ENCODE data around the gene FAM20A.
"Not testable (repeated sequence)": the region's sequence is repeated elsewhere in the genome, so short reads cannot be mapped to it uniquely, and the experiment has no call there.

FAM20A gene

DNA sequence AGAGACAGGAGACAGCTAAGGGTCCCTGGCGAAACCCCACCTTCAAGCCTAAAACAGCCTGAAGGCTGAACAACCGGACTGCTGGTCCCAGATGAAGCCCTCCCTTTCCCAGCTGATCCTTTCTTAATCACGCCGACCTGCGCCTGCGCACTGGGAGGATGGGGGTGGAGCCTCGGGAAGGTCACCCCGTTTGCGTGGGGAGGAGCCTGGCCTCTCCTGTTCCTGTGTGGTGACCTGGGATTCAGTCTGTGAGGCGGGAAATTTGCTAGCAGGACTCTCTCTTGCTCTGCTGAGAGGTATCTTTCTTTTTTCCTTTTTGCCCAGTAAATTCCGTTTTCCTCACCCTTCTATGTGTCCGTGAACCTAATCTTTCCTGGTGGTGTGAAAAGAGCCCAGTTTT lies 9.6 kb downstream of the FAM20A start:
- in situ Hi-C loops (cut with MboI; ENCODE audit: low sequenced_read_pairs): no loop called here

DNA sequence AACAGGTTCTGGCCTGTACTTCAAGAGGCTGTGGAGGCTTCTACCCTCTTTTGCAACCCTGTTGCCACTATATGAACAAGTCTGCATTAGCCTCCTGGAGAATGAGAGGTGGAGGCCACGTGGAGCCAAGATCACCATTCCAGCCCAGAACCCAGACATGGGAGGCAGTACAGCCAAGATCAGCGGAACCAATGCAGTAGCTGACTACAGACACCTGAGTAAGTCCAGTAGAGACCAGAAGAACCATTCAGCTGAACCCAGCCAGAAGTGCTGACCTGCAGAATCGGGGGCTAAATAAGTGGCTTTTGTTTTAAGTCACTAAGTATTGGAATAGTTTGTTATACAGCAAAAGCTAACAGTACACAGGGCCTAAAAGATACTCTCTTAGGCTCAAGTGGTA lies 12.1 kb downstream of the FAM20A start:
- in situ Hi-C loops (cut with MboI; ENCODE audit: low sequenced_read_pairs): no loop called here

DNA sequence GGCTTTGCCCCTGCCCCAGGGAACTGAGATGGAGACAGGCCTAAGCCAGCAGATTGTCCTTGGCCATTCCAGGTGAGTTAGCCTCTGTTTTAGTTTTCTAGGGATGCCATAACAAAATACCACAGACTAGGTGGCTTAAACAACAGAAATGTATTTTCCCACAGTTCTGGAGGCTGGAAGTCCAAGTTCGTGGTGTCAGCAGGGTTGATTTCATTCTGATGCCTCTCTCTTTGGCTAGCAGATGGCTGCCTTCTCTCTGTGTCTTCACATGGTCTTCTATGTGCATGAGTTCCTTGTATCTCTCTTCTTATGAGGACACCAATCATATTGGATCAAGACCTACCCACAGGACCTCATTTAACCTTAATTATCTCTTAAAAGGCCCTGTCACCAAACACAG lies 12.8 kb downstream of the FAM20A start:
- in situ Hi-C loops (cut with MboI; ENCODE audit: low sequenced_read_pairs): no loop called here

DNA sequence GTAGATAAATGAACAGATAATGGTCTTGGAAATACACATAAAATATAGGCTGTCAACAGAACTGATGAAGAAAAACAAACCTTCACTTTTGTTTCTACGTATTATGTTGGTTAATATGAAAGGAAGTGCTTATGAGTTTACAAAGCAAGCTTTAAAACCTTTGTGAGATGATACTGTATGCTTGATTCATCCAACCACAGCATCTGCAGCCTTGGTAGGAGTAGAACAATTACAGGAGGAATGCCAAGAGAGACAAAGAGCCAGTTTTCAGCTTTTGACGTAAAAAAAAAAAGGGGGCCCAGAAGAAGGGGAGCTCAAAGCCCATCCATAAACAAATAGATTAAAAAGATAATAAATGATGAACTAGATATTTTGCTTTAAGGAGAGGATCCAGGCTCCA lies 13.3 kb downstream of the FAM20A start:
- in situ Hi-C loops (cut with MboI; ENCODE audit: low sequenced_read_pairs): no loop called here

DNA sequence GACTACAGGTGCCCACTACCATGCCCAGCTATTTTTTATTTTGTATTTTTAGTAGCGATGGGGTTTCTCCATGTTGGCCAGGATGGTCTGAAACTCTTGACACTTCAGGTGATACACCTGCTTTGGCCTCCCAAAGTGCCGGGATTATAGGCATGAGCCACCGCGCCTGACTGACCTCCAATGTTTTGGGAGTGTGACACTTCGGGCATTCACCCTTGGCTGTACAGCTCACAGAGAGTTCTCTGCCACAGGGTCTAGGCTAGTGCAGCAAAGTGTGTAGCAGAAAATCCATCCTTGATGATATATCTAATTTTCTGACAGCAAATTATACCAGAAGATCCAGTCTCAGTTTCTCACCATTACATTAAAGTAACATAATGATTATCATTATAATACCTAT lies 14.1 kb downstream of the FAM20A start:
- in situ Hi-C loops (cut with MboI; ENCODE audit: low sequenced_read_pairs): no loop called here

DNA sequence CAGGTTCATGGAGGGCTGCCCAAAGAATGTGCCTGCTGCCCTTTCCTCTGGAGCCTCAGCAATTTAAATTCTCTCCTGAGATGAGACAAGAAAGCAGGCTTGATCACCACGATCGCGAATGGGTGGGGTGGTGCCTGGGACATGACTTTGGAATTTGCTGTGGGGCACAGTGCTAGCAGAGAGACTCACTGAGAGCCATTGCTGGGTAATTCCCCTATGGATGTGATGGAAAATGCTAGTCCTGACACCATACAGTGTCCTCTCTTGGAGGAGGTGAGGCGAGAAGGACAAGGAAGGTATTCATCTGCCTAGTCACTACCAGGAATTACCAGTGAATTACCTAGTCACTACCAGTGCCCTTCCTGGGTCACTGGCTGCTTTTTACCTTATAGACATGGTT lies 15.5 kb downstream of the FAM20A start:
- in situ Hi-C loops (cut with MboI; ENCODE audit: low sequenced_read_pairs): no loop called here

DNA sequence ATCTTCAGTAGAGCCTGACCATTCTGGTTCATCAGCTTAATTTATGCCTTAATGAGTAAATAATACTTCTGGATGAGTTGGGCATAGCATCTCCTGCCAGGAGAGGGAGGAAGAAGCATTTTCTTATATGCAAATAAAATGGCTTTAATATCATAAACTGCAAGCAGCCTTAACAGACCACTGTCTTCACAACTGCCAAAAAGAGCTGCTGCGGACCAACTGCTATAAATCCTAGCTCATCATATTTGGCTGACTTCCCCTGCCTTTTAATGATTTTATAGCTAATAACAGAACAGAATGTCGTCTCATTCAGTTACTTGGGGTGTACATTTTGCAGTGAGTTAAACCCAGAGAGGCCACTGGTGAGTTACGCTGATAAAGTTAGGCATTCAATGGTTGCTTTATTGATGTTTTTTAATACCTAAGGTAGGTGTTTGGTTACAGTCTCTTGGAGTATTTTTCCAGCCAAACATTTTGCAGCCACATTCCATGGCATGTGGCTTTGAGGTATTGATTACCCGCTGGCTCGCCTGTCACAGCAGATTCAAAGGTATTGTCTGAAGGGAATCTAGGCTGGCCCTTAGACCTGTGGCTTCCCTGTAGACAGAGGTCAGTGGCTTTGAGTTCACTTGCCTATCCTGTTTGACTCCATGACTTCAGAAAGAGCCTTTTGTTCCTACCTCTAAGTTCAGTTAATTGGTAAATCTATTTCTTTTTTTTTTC lies 16.4 kb downstream of the FAM20A start:
- in situ Hi-C loops (cut with MboI; ENCODE audit: low sequenced_read_pairs): no loop called here

DNA sequence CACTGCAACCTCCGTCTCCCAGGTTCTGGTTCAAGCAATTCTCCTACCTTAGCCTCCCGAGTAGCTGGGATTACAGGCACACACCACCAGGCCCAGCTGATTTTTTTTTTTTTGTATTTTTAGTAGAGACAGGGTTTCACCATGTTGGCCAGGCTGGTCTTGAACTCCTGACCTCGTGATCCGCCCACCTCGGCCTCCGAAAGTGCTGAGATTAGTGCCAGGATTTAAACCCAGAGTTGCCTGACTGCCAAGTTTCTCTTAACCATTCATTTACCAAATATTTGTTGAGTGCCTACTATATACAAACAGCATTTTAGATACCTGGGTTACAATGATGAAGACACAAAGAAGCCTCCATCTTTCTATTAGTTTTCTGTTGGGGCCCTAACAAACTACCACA lies 18.3 kb downstream of the FAM20A start:
- in situ Hi-C loops (cut with MboI; ENCODE audit: low sequenced_read_pairs): not testable (repeated sequence)

DNA sequence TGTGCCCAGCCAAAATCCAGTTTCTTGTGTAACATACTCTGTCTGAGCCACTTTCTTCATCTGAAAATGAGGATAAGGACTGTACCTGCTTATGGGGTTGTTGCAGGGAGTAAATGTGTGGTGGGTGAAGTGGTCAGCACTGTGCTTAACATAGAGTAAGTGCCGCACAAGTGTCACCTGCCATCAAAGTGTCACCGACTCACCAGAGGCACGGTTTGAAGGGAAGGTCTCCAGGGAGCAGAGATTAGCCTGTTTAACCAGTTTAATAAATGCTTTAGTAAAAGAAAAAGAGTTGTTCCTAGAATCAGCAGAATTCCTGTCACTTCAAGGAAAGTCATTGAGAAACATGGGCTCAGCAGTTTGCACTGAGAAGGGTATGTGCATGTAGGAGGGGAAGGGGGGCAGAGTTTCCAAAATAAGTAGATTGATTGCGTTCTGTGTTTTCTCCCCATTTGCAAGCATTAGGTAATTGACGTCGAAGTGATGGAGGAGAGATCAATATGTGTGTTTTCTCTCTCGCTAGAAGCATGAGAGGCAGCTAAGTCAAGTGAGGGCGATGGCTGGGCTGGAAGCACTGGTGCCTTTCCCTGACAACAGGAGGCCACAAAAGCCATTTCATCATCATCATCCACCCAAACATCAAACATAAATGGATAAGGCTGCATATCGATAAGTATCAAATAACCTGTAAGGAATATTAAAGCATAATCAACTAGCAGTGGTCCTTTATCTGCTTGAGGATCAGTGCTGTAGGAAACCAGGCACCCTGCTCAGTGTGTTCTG lies 19.1 kb downstream of the FAM20A start:
- in situ Hi-C loops (cut with MboI; ENCODE audit: low sequenced_read_pairs): no loop called here

DNA sequence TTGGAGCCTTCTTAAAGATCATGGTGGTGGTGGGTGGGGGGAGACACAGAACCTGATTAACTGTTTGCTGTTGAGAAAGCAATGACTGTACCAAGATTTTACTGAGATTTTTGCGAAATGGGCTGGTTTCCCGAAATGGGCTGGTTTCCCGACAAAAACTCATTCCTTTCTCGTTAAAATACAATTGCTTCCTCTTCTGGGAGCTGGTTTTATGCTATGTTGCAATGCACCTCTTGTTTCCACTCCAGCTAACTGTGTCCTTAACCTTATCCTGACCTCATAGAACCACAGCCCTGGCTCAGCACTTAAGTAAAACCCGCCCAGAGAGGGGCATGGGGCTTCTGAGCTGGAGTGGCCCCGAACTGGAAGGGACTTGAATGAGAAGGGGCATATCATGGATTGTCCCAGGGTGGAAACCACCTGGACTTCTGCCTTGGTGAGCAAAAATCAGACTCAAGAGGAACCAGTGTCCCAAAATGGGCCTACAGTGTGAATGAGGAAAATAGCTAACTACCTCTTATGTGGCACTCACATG lies 20.9 kb downstream of the FAM20A start:
- in situ Hi-C loops (cut with MboI; ENCODE audit: low sequenced_read_pairs): no loop called here

DNA sequence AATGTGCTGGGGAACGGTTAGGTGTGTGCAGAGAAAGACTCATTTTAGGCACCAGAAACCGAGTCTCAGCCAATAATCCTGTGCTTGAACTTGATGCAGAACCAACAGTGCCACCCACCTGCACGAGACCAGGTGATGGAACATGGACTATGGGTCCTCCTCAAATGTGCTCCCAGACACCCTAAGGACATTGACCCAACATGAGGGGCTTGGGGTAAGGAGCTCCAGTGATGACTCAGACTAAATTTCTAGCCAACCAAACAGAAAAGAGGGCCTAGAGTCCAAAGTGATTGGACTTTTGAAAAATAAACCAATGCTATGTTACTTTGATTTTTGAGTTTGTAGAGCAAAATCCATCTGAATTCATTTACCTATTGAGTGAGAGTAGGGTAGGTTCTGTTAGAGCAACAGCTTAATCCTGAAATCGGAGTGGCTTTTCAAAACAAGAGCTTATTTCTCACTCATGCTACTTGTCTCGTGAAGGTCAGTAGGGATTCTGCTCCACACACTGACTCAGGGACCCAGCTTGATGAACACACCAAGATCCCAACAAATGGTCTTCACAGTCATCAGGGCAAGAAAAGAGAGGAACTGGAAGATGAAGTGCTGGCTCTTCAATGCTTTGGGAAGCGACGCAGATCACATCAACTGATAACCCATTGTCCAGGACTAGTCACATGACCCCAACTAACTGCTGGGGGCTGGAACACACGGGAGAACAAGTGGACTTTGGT lies 21.8 kb downstream of the FAM20A start:
- in situ Hi-C loops (cut with MboI; ENCODE audit: low sequenced_read_pairs): no loop called here

DNA sequence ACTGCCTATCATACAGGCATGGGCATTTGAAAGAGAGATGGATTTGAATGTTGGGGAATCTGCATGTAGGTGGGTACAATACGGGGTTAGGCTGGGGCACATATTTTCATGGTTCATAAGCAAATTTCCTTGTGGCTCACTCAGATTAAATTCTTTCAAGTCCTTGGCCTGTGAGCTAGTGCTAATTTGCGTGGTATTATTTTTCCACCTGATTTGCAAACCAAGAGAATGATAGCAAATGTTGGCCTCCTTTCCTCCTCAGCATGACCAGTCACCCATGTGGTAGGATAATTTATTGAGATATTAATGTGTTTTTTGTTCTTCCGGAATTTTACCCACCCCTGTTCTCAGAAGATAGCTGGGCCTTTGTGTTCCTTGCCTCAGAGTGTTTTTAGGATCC lies 22.9 kb downstream of the FAM20A start:
- in situ Hi-C loops (cut with MboI; ENCODE audit: low sequenced_read_pairs): no loop called here

DNA sequence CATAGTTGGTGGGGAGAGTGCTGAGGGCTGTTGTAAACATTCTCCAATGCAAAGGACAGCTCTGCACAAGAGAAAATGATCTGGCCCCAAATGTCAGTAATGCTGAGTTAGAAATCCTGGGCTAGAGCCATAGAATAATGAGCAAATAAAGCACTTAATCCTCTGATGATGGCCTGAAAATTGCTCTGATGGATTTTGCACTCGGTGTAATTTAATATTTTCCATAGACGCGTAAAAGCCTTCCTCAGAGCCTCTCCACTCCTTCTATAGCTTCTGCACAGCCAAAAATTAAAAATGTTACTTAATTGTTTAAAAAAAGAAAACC lies 23.7 kb downstream of the FAM20A start:
- in situ Hi-C loops (cut with MboI; ENCODE audit: low sequenced_read_pairs): no loop called here

DNA sequence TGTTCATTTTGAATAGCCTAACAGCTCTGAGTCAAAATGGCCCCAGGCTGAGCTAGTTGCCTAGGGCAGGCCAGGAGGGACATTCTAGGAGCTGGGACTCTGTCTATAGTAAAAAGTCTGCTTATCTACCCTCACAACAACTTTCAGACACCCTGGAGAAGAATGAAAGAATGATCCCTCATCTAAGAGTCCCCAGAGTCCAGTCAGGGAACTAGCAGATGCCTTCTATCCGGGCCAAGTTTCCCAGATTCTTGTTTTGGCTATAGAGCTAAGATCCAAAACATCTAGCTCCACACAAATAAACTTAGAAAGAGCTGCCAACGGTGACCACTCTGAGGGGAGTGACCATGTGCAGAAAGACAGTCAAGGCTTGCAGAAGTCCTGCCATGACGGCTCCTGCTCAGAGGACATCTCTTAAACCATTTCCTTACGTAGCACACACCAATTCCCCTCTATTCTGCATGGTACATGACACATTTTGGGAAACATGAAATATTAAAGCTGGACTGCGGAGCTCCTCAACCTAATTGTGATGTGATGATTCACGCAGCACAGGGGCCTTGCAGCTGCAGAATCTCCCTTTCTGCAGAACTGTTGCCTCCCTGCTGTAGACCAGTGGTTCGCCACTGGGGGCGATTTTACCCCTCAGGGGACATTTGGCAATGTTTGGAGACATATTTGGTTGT lies 24.2 kb downstream of the FAM20A start:
- in situ Hi-C loops (cut with MboI; ENCODE audit: low sequenced_read_pairs): no loop called here

DNA sequence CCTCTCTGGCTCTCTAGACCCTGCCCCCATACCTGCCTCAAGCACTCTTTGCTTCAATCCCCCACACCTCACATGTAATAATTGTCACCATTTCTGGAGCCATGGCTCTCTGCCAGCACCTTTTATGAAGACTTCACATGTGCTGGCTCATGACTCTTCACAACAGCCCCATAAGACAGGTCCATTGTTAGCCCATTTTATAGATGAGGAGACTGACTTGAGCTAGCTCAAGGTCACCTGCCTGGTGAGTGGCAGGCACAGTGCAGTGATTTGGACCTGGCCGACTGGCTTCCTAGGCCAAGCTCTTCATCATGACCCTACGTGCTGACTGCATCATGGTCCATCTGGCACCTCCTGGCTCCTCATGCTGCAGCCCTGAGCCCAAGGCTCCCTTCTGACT lies 25.0 kb downstream of the FAM20A start:
- in situ Hi-C loops (cut with MboI; ENCODE audit: low sequenced_read_pairs): no loop called here

DNA sequence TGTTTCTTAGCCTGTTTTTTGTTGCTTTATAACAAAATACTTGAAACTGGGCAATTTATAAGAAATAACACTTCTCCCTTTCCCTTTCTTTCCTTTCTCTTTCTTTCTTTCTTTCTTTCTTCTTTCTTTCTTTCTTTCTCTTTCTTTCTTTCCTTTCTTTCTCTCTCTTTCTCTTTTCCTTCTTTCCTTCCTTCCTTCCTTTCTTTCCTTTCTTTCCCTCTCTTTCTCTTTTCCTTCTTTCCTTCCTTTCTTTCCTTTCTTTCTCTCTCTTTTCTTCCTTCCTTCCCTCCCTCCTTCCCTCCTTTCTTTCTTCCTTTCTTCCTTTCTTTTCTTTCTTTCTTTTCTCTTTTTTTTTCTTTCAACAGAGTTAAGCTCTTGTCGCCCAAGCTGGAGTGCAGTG lies 27.8 kb downstream of the FAM20A start:
- in situ Hi-C loops (cut with MboI; ENCODE audit: low sequenced_read_pairs): no loop called here

DNA sequence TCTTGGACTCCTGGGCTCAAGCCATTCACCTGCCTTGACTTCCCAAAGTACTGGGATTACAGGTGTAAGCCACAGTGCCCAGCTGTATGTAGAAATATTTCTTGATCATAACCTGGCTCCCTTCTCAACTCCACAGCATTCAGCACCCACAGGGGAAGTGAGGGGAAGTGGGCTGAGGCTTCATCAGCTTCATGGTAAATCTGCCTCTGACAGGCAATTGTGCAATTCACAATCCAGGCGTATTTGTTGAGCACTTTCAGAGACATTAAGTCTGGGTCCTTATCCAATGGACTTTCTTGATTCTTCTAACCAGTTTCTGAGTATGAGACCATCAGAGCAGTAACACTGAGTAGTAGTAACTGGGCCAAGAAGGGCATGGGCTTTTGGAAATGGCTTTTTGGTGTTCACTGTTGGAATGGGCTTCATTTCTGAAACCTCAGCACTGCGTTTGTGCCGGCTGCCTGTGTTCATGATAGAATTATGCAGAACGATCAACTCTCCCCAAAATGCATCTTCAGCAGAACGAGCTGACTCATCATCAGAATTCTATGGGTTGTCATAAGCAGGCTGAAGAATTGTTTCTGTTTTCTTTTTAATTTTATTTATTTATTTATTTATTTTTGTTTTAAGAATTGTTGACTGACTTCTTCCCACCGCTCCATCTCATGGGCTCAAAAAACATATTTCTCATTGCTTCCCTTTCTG lies 28.9 kb downstream of the FAM20A start:
- in situ Hi-C loops (cut with MboI; ENCODE audit: low sequenced_read_pairs): no loop called here

DNA sequence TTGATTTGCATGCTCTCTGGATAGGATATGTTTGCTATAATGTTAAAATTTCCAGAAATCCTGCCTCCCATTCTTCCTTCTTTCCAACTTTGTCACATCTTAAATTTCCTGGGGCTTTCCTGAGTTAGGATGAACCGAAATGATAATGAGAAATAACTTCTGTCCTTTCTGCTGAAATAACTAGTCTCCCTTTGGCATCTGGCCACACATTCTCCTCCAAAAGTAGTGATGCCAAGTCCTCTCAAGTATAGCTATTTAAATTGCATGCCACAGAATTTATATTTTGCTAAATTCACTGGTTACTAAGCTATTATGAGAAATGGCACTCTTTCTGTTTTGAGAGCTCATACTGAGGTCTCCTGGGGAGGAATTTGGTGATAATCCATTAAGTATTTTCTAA lies 30.6 kb downstream of the FAM20A start:
- in situ Hi-C loops (cut with MboI; ENCODE audit: low sequenced_read_pairs): no loop called here

DNA sequence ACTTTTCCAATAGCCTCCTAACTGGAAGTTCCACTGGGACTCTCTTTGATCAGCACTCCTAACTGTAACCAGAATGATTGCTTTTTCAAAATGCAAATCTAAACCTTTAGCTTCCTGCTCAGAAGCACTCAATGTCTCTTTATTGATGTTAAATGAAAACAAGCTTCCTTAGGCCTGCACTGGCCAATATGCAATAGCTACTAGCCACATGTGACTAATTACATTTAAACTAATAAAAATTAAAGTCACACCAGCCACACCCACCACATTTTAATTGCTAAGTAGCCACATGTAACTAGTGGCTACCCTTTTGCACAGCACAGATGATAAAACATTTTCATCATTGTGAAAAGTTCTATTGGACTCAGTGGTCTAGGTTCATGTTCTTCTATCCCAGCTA lies 31.8 kb downstream of the FAM20A start:
- in situ Hi-C loops (cut with MboI; ENCODE audit: low sequenced_read_pairs): no loop called here

DNA sequence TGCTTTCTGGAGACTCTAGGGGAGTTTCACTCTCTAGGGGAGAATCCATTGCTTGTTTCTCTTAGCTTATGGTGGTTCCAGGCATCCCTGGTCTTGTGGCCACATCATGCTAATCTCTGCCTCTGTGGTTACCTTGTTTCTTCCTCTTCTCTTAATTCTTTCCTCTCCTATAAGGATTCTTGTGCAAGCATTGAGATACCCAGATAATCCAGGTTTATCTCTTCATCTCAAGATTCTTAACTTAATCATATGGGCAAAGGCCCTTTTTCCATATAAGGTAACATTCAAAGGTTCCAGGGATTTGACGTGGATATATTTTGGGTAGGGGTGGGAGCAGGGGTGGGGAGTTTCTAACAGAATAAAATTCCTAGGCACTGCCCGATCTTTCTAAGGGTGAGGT lies 32.6 kb downstream of the FAM20A start:
- in situ Hi-C loops (cut with MboI; ENCODE audit: low sequenced_read_pairs): no loop called here

DNA sequence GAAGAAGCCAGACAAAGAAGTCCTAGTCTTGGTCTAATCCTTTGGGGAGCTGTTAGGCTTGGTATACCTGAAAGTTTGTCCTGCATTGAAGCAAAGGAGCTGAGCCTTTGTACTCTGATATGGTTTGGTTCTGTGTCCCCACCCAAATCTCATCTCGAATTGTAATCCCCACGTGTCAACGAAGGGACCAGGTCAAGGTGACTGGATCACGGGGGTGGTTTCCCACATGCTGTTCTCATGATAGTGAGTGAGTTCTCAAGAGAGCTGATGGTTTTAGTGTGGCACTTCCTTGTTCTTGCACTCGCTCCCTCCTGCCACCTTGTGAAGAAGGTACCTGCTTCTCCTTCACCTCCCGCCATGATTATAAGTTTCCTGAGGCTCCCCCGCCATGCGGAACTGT lies 33.6 kb downstream of the FAM20A start:
- in situ Hi-C loops (cut with MboI; ENCODE audit: low sequenced_read_pairs): no loop called here

Measured in HL-60/S4 (cell line).